Stimulated activated CD8-positive, alpha-beta memory T cell treated with anti-CD3 and anti-CD28 coated beads, Interleukin-4, amount 100 ng/mL, for 24 hours (primary cell): ENCODE measurements around the gene PCGF6.

Experiments used
- DNase-seq: peaks from one replicate; pipeline ENCODE4 v3.0.0-alpha.2; 2020; ENCODE audit warnings: low read depth

The PCGF6 gene

GRCh38 chr10:103256613-103257012 is 94.3 kb downstream of the PCGF6 start:
- DNase-seq: no peak

- no peak for DNase-seq
Observed at GRCh38 chr10:103254538-103255325, 96.2 kb downstream of the PCGF6 start.

- no peak for DNase-seq
Observed at GRCh38 chr10:103254113-103254512, 96.8 kb downstream of the PCGF6 start.
